Measurements from ENCODE around the gene OR6B2.

The OR6B2 gene

GRCh38 chr2:240041363-240041762 is 11.1 kb upstream of the OR6B2 start:
- no peak for DNase-seq (ENCODE audit: low read depth)

- DNase-seq (ENCODE audit: low read depth) = no peak
These were observed 7.1 kb upstream of the OR6B2 start for GRCh38 chr2:240037358-240037757.

- DNase-seq (ENCODE audit: low read depth) = no peak
These were observed 3.1 kb upstream of the OR6B2 start for GRCh38 chr2:240033330-240033678.

- DNase-seq (ENCODE audit: low read depth) = no peak
These were observed 2.4 kb upstream of the OR6B2 start for GRCh38 chr2:240032406-240033329.

- no peak for DNase-seq (ENCODE audit: low read depth)
These were observed 5.5 kb downstream of the OR6B2 start for GRCh38 chr2:240024766-240025165.

- DNase-seq (ENCODE audit: low read depth) = no peak
These were observed 6.4 kb downstream of the OR6B2 start for GRCh38 chr2:240023792-240024191.

- no peak for DNase-seq (ENCODE audit: low read depth)
These were observed 8.6 kb downstream of the OR6B2 start for GRCh38 chr2:240021488-240022104.

GRCh38 chr2:240018071-240018750 is 12.0 kb downstream of the OR6B2 start:
- DNase-seq (ENCODE audit: low read depth) = no peak

- no peak for DNase-seq (ENCODE audit: low read depth)
These were observed 15.9 kb downstream of the OR6B2 start for GRCh38 chr2:240014327-240014726.

GRCh38 chr2:240013343-240013742 is 16.9 kb downstream of the OR6B2 start:
- no peak for DNase-seq (ENCODE audit: low read depth)

GRCh38 chr2:240002983-240003382 is 27.2 kb downstream of the OR6B2 start:
- no peak for DNase-seq (ENCODE audit: low read depth)

GRCh38 chr2:240000671-240001070 is 29.6 kb downstream of the OR6B2 start:
- DNase-seq (ENCODE audit: low read depth) = no peak

GRCh38 chr2:239997686-239998409 is 32.4 kb downstream of the OR6B2 start:
- DNase-seq (ENCODE audit: low read depth) = no peak

GRCh38 chr2:239994086-239994485 is 36.1 kb downstream of the OR6B2 start:
- no peak for DNase-seq (ENCODE audit: low read depth)

- no peak for DNase-seq (ENCODE audit: low read depth)
These were observed 36.9 kb downstream of the OR6B2 start for GRCh38 chr2:239993291-239993690.

GRCh38 chr2:239991689-239992314 is 38.4 kb downstream of the OR6B2 start:
- no peak for DNase-seq (ENCODE audit: low read depth)

- no peak for DNase-seq (ENCODE audit: low read depth)
These were observed 39.3 kb downstream of the OR6B2 start for GRCh38 chr2:239990966-239991365.

- no peak for DNase-seq (ENCODE audit: low read depth)
These were observed 44.9 kb downstream of the OR6B2 start for GRCh38 chr2:239985356-239985755.

- no peak for DNase-seq (ENCODE audit: low read depth)
These were observed 45.6 kb downstream of the OR6B2 start for GRCh38 chr2:239984421-239985194.

GRCh38 chr2:239983004-239983778 is 47.0 kb downstream of the OR6B2 start:
- DNase-seq (ENCODE audit: low read depth) = no peak

All from HS-27A (cell line).